Aorta (tissue), 5 donors: Measurements from ENCODE around the gene AADACL2. TPM values are rescaled to one million over a fixed set of nuclear protein-coding genes. Genes with fewer than 3 reads are reported as not detected.
A peak's percentile ranks its signal among the peaks of the same experiment; 100 is the strongest.

Experiments
- ATAC-seq: fragments of 200-7000 bp; cut with Tn5 transposase; one replicate; pipeline ENCODE4 v1.9.1; 2022; ENCODE audit warnings: moderate library complexity; ENCODE audit not compliant: low FRiP score
- DNase-seq, 2 donors: peaks; one replicate each; pipeline ENCODE4 v3.0.0-alpha.2; 2020
- H3K27ac ChIP-seq, 2 donors: one replicate each; pipeline ENCODE4 v1.5.1; 2013; ENCODE audit warnings: low read length in 2 of 2, mild to moderate bottlenecking in 2 of 2, moderate library complexity in 2 of 2, control low read depth in 1 of 2, inconsistent platforms in 1 of 2, low read depth in 1 of 2
- H3K27me3 ChIP-seq, 2 donors: one replicate each; pipeline ENCODE4 v1.6.1; 2013; ENCODE audit warnings: control low read depth in 1 of 2, low read length in 1 of 2, mild to moderate bottlenecking in 1 of 2, moderate library complexity in 1 of 2; ENCODE audit not compliant: insufficient read depth in 2 of 2, control insufficient read depth in 1 of 2
- H3K36me3 ChIP-seq, 2 donors: one replicate each; pipeline ENCODE4 v1.6.1; 2013; ENCODE audit warnings: control low read depth in 1 of 2, low read length in 1 of 2, mild to moderate bottlenecking in 1 of 2; ENCODE audit not compliant: insufficient read depth in 2 of 2, control insufficient read depth in 1 of 2
- H3K4me1 ChIP-seq, 2 donors: one replicate each; pipeline ENCODE4 v1.6.1; 2013; ENCODE audit warnings: low read length in 2 of 2, control low read depth in 1 of 2, mild to moderate bottlenecking in 1 of 2, moderate library complexity in 1 of 2; ENCODE audit not compliant: insufficient read depth in 2 of 2, control insufficient read depth in 1 of 2
- H3K4me3 ChIP-seq, 2 donors: one replicate each; pipeline ENCODE4 v1.5.1; 2013; ENCODE audit warnings: low read length in 2 of 2, control low read depth in 1 of 2, mild to moderate bottlenecking in 1 of 2
- H3K9me3 ChIP-seq: one replicate; pipeline ENCODE4 v1.6.1; 2013; ENCODE audit warnings: mild to moderate bottlenecking, low read length; ENCODE audit not compliant: control insufficient read depth
- WGBS, 2 donors: extraction: QIAGEN DNeasy Blood & Tissue Kit; methylation state at CpG; one replicate each; pipeline ENCODE4 v1.1.7; 2013; 5-methylcytosine and 5-hydroxymethylcytosine counted together
- intact Hi-C, 2 donors: fragments of 100-400 bp; cut with DNase I; formaldehyde crosslinking; loops; one replicate each; pipeline versions ENCODE4 v1.14.2 to v1.15.0; 2022
- polyA plus RNA-seq, 2 donors: library from polyadenylated mRNA; stranded (reverse); fragments of 200-250 nt; gene quantifications; one replicate each; pipeline ENCODE4 v1.2.3, GENCODE V29; 2013
- total RNA-seq, 2 donors: library from RNA; stranded (reverse); fragmentation: NEBNext Ultra II Directional; extraction: Animal tissue kit (Norgen Biotek cat#: 25700); gene quantifications; one replicate each; pipeline ENCODE4 v1.2.1, GENCODE V29; 2021
- donor health status: healthy with polysubstance abuse.
- donor health status: Bipolar disorder and iron deficiency.
- donor health status: DM: no; HTN: no; CAD: no.
- donor health status: DM: no; HTN: no; CAD: no.
- donor health status: DM: yes; HTN: yes; CAD: no.

Gene AADACL2
- total and polyA plus RNA-seq, 4 donors, result 0.24 TPM; not detected in 3

GRCh38 chr3:151770956-151771355, 37.2 kb downstream of the AADACL2 start:
- H3K36me3 ChIP-seq, result no peaks in the 10 kb centered on the region
- no peaks in the 10 kb centered on the region for H3K27me3 ChIP-seq
- H3K27ac ChIP-seq, result no peak overlapping the region
- no peaks in the 10 kb centered on the region for H3K9me3 ChIP-seq
- peaks cover 0 to 3% of the 10 kb centered on the region in 2 donors for H3K4me1 ChIP-seq
- 11 to 13% methylated on average over 4 of the region's 4 CpGs for WGBS, 2 donors
- DNase-seq, result peak; percentile 71 to 80
- no peak overlapping the region for H3K4me3 ChIP-seq
- peak; percentile 88 for ATAC-seq
- intact Hi-C loops, result no loop called here

- WGBS, 2 donors, result 93 to 94% methylated on average over 4 of the region's 4 CpGs
- ATAC-seq (no peak), DNase-seq (no peak)
- Histone ChIP-seq H3K4me1 (peaks cover 0 to 3% of the 10 kb centered on the region in 2 donors), H3K4me3 (no peak overlapping the region), H3K27me3 (no peaks in the 10 kb centered on the region), H3K36me3 (no peaks in the 10 kb centered on the region), H3K9me3 (no peaks in the 10 kb centered on the region), H3K27ac (no peak overlapping the region)
- intact Hi-C loops, result no loop called here
These were observed 39.2 kb downstream of the AADACL2 start for GRCh38 chr3:151772825-151773480.

GRCh38 chr3:151774235-151774634, 40.5 kb downstream of the AADACL2 start:
- Histone ChIP-seq H3K9me3 (no peaks in the 10 kb centered on the region), H3K27ac (no peak overlapping the region), H3K36me3 (no peaks in the 10 kb centered on the region), H3K27me3 (no peaks in the 10 kb centered on the region), H3K4me1 (no peaks in the 10 kb centered on the region), H3K4me3 (no peak overlapping the region)
- 94 to 97% methylated on average over 1 of the region's 1 CpG for WGBS, 2 donors
- intact Hi-C loops, result no loop called here
- ATAC-seq (no peak), DNase-seq (no peak)

- H3K4me1 ChIP-seq, result no peaks in the 10 kb centered on the region
- no peak for ATAC-seq
- no peaks in the 10 kb centered on the region for H3K36me3 ChIP-seq
- intact Hi-C loops, result no loop called here
- DNase-seq, result no peak
- no peak overlapping the region for H3K27ac ChIP-seq
- no peak overlapping the region for H3K4me3 ChIP-seq
- no peaks in the 10 kb centered on the region for H3K9me3 ChIP-seq
- no peaks in the 10 kb centered on the region for H3K27me3 ChIP-seq
These were observed 41.2 kb downstream of the AADACL2 start for GRCh38 chr3:151774910-151775309.

- intact Hi-C loops, result no loop called here
- no peak overlapping the region for H3K27ac ChIP-seq
- no peaks in the 10 kb centered on the region for H3K36me3 ChIP-seq
- no peaks in the 10 kb centered on the region for H3K4me1 ChIP-seq
- no peaks in the 10 kb centered on the region for H3K27me3 ChIP-seq
- no peak overlapping the region for H3K4me3 ChIP-seq
- no peak for DNase-seq
- WGBS, 2 donors, result 74 to 84% methylated on average over 4 of the region's 4 CpGs
- no peaks in the 10 kb centered on the region for H3K9me3 ChIP-seq
- ATAC-seq, result no peak
These were observed 41.9 kb downstream of the AADACL2 start for GRCh38 chr3:151775314-151776258.

- Histone ChIP-seq H3K4me1 (no peaks in the 10 kb centered on the region), H3K9me3 (no peaks in the 10 kb centered on the region), H3K27me3 (no peaks in the 10 kb centered on the region), H3K27ac (no peak overlapping the region), H3K36me3 (no peaks in the 10 kb centered on the region), H3K4me3 (no peak overlapping the region)
- intact Hi-C loops, result no loop called here
- no peak for ATAC-seq
- WGBS, 2 donors, result 87 to 89% methylated on average over 1 of the region's 1 CpG
- DNase-seq, result no peak
These were observed 42.6 kb downstream of the AADACL2 start for GRCh38 chr3:151776259-151776740.

GRCh38 chr3:151777880-151778279, 44.2 kb downstream of the AADACL2 start:
- ATAC-seq (no peak), DNase-seq (no peak)
- no peak overlapping the region for H3K27ac ChIP-seq
- H3K4me1 ChIP-seq, result no peaks in the 10 kb centered on the region
- intact Hi-C loops, result no loop called here
- WGBS, 2 donors, result 89% methylated on average over 2 of the region's 2 CpGs
- no peaks in the 10 kb centered on the region for H3K27me3 ChIP-seq
- no peaks in the 10 kb centered on the region for H3K36me3 ChIP-seq
- no peaks in the 10 kb centered on the region for H3K9me3 ChIP-seq
- no peak overlapping the region for H3K4me3 ChIP-seq

GRCh38 chr3:151787626-151788025, 53.9 kb downstream of the AADACL2 start:
- H3K4me1 ChIP-seq, result no peaks in the 10 kb centered on the region
- intact Hi-C loops, result no loop called here
- H3K9me3 ChIP-seq, result no peaks in the 10 kb centered on the region
- H3K36me3 ChIP-seq, result no peaks in the 10 kb centered on the region
- H3K27me3 ChIP-seq, result no peaks in the 10 kb centered on the region
- ATAC-seq (no peak), DNase-seq (no peak)
- no peak overlapping the region for H3K4me3 ChIP-seq
- no peak overlapping the region for H3K27ac ChIP-seq

- Histone ChIP-seq H3K4me1 (no peaks in the 10 kb centered on the region), H3K27me3 (no peaks in the 10 kb centered on the region), H3K4me3 (no peak overlapping the region), H3K9me3 (no peaks in the 10 kb centered on the region), H3K27ac (no peak overlapping the region), H3K36me3 (no peaks in the 10 kb centered on the region)
- WGBS, 2 donors, result 78 to 82% methylated on average over 2 of the region's 2 CpGs
- DNase-seq, result no peak
- ATAC-seq, result no peak
- intact Hi-C loops, result no loop called here
These were observed 54.7 kb downstream of the AADACL2 start for GRCh38 chr3:151788401-151788800.
